ENCODE results near the gene SMAP1. TPM values are rescaled to one million over a fixed set of nuclear protein-coding genes. Genes with fewer than 3 reads are reported as not detected.

SMAP1 gene
- total and polyA plus RNA-seq, 2 experiments from 2014 or later, result 31.1 to 34.6 TPM

- TF ChIP-seq REST (IDR thresholded peaks at IDR 0.05; ENCODE audit: unreplicated experiment), result no peak
Observed at GRCh38 chr6:70633870-70634269, 33.8 kb upstream of the SMAP1 start (continued).

- Mint-ChIP-seq H3K4me3 (no peak overlapping the region), H3K9me3 (no peaks in the 10 kb centered on the region; the same call in 2 of the 3 replicates), H3K27me3 (ENCODE audit: insufficient read depth, low read depth, poor library complexity) (peaks cover 6% of the 10 kb centered on the region), H3K4me1 (peaks cover 3% of the 10 kb centered on the region; the same call in 1 of the 3 replicates), H3K36me3 (ENCODE audit: low read depth) (no peaks in the 10 kb centered on the region), H3K27ac (no peak overlapping the region)
- Histone ChIP-seq H4K20me1 (replicated peaks; ENCODE audit: insufficient read depth) (no peaks in the 10 kb centered on the region), H3K4me1 (ENCODE audit: insufficient read depth) (no peaks in the 10 kb centered on the region), H2AFZ (no peak overlapping the region), H3K9me2 (ENCODE audit: insufficient read depth) (no peaks in the 10 kb centered on the region), H3K4me3 (no peak overlapping the region), H3K36me3 (ENCODE audit: insufficient read depth) (no peaks in the 10 kb centered on the region), H3F3A (replicated peaks; ENCODE audit: low read depth) (no peaks in the 10 kb centered on the region), H3K27me3 (ENCODE audit: insufficient read depth) (no peaks in the 10 kb centered on the region), H3K4me2 (no peak overlapping the region), H3K79me2 (replicated peaks; ENCODE audit: insufficient read depth) (no peaks in the 10 kb centered on the region), H3K27ac (ENCODE audit: low read depth) (no peak overlapping the region)
- peak; percentile 93 for ATAC-seq
- DNase-seq (ENCODE audit: low spot score), result peak; percentile 17
- TF ChIP-seq NANOG (IDR thresholded peaks at IDR 0.05; ENCODE audit: borderline replicate concordance) (no peak), POLR2AphosphoS5 (IDR thresholded peaks at IDR 0.05; ENCODE audit: low read depth) (no peak), ZNF114 (CRISPR knock-in tag; IDR thresholded peaks at IDR 0.05) (no peak), EZH2 (IDR thresholded peaks at IDR 0.05; ENCODE audit: low read depth, unreplicated experiment) (no peak), CREB1 (CRISPR knock-in tag; IDR thresholded peaks at IDR 0.05; ENCODE audit: low read depth) (no peak), CTCF (conservative IDR thresholded peaks at IDR 0.05; ENCODE audit: low read depth in 2 of 2) (no peak), STAT1 (IDR thresholded peaks at IDR 0.05; ENCODE audit: unreplicated experiment) (no peak), REST (IDR thresholded peaks at IDR 0.05; ENCODE audit: unreplicated experiment) (no peak), EZH2phosphoT487 (IDR thresholded peaks at IDR 0.05; ENCODE audit: unreplicated experiment) (no peak)
- TF ChIP-seq, protein P1, sequence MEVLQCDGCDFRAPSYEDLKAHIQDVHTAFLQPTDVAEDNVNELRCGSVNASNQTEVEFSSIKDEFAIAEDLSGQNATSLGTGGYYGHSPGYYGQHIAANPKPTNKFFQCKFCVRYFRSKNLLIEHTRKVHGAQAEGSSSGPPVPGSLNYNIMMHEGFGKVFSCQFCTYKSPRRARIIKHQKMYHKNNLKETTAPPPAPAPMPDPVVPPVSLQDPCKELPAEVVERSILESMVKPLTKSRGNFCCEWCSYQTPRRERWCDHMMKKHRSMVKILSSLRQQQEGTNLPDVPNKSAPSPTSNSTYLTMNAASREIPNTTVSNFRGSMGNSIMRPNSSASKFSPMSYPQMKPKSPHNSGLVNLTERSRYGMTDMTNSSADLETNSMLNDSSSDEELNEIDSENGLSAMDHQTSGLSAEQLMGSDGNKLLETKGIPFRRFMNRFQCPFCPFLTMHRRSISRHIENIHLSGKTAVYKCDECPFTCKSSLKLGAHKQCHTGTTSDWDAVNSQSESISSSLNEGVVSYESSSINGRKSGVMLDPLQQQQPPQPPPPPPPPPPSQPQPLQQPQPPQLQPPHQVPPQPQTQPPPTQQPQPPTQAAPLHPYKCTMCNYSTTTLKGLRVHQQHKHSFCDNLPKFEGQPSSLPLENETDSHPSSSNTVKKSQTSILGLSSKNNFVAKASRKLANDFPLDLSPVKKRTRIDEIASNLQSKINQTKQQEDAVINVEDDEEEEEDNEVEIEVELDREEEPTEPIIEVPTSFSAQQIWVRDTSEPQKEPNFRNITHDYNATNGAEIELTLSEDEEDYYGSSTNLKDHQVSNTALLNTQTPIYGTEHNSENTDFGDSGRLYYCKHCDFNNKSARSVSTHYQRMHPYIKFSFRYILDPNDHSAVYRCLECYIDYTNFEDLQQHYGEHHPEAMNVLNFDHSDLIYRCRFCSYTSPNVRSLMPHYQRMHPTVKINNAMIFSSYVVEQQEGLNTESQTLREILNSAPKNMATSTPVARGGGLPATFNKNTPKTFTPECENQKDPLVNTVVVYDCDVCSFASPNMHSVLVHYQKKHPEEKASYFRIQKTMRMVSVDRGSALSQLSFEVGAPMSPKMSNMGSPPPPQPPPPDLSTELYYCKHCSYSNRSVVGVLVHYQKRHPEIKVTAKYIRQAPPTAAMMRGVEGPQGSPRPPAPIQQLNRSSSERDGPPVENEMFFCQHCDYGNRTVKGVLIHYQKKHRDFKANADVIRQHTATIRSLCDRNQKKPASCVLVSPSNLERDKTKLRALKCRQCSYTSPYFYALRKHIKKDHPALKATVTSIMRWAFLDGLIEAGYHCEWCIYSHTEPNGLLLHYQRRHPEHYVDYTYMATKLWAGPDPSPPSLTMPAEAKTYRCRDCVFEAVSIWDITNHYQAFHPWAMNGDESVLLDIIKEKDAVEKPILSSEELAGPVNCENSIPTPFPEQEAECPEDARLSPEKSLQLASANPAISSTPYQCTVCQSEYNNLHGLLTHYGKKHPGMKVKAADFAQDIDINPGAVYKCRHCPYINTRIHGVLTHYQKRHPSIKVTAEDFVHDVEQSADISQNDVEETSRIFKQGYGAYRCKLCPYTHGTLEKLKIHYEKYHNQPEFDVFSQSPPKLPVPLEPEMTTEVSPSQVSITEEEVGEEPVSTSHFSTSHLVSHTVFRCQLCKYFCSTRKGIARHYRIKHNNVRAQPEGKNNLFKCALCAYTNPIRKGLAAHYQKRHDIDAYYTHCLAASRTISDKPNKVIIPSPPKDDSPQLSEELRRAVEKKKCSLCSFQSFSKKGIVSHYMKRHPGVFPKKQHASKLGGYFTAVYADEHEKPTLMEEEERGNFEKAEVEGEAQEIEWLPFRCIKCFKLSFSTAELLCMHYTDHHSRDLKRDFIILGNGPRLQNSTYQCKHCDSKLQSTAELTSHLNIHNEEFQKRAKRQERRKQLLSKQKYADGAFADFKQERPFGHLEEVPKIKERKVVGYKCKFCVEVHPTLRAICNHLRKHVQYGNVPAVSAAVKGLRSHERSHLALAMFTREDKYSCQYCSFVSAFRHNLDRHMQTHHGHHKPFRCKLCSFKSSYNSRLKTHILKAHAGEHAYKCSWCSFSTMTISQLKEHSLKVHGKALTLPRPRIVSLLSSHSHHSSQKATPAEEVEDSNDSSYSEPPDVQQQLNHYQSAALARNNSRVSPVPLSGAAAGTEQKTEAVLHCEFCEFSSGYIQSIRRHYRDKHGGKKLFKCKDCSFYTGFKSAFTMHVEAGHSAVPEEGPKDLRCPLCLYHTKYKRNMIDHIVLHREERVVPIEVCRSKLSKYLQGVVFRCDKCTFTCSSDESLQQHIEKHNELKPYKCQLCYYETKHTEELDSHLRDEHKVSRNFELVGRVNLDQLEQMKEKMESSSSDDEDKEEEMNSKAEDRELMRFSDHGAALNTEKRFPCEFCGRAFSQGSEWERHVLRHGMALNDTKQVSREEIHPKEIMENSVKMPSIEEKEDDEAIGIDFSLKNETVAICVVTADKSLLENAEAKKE (CRISPR knock-in tag; IDR thresholded peaks at IDR 0.05), result no peak
Observed at GRCh38 chr6:70636596-70636995, 31.1 kb upstream of the SMAP1 start.
